ENCODE results near the gene DPF3.

Gene DPF3

GRCh38 chr14:72792051-72792788 is 101.7 kb downstream of the DPF3 start:
- DNase-seq: no peak

- DNase-seq: no peak
Measured at GRCh38 chr14:72790887-72791566, 102.9 kb downstream of the DPF3 start.

GRCh38 chr14:72788972-72789728 is 104.8 kb downstream of the DPF3 start:
- DNase-seq: no peak

GRCh38 chr14:72788255-72788654 is 105.6 kb downstream of the DPF3 start:
- DNase-seq: no peak

- DNase-seq: no peak
Measured at GRCh38 chr14:72787841-72788240, 106.1 kb downstream of the DPF3 start.

GRCh38 chr14:72786378-72787350 is 107.2 kb downstream of the DPF3 start:
- no peak for DNase-seq

- no peak for DNase-seq
Measured at GRCh38 chr14:72783741-72784140, 110.2 kb downstream of the DPF3 start.

- DNase-seq: no peak
Measured at GRCh38 chr14:72782817-72783216, 111.1 kb downstream of the DPF3 start.

- no peak for DNase-seq
Measured at GRCh38 chr14:72781561-72782508, 112.1 kb downstream of the DPF3 start.

- DNase-seq: no peak
Measured at GRCh38 chr14:72780751-72781150, 113.2 kb downstream of the DPF3 start.

GRCh38 chr14:72779679-72780078 is 114.2 kb downstream of the DPF3 start:
- no peak for DNase-seq

- DNase-seq: no peak
Measured at GRCh38 chr14:72777636-72778035, 116.3 kb downstream of the DPF3 start.

GRCh38 chr14:72776701-72777261 is 117.1 kb downstream of the DPF3 start:
- no peak for DNase-seq

- no peak for DNase-seq
Measured at GRCh38 chr14:72775923-72776554, 117.9 kb downstream of the DPF3 start.

GRCh38 chr14:72774894-72775620 is 118.8 kb downstream of the DPF3 start:
- DNase-seq: no peak

GRCh38 chr14:72774141-72774540 is 119.8 kb downstream of the DPF3 start:
- no peak for DNase-seq

- DNase-seq: no peak
Measured at GRCh38 chr14:72771561-72771960, 122.3 kb downstream of the DPF3 start.

- DNase-seq: no peak
Measured at GRCh38 chr14:72766296-72766695, 127.6 kb downstream of the DPF3 start.

- DNase-seq: no peak
Measured at GRCh38 chr14:72763892-72764291, 130.0 kb downstream of the DPF3 start.

- DNase-seq: no peak
Measured at GRCh38 chr14:72759670-72760069, 134.2 kb downstream of the DPF3 start.
